GM18502 (cell line): ENCODE measurements around the gene OR52I2.

Source experiments
- ATAC-seq: cut with Tn5 transposase; IDR thresholded peaks from one replicate; pipeline ENCODE4 v1.9.1; 2021; ENCODE audit warnings: mild to moderate bottlenecking; ENCODE audit not compliant: unreplicated experiment, poor library complexity

OR52I2 gene

GRCh38 chr11:4607096-4607495 is 25.6 kb downstream of the OR52I2 start:
- no peak for ATAC-seq

GRCh38 chr11:4607781-4608666 is 26.5 kb downstream of the OR52I2 start, which contains the start of gene TRIM68:
TRIM68 (minus strand) TSS chr11:4608231; CDS start chr11:4605504, 2,727 bp downstream.
- ATAC-seq, result peak; percentile 100

- no peak for ATAC-seq
These were observed 28.9 kb downstream of the OR52I2 start for GRCh38 chr11:4610258-4610935.

- no peak for ATAC-seq
These were observed 30.4 kb downstream of the OR52I2 start for GRCh38 chr11:4611986-4612385.

- ATAC-seq, result no peak
These were observed 34.4 kb downstream of the OR52I2 start for GRCh38 chr11:4615856-4616444.

GRCh38 chr11:4619514-4619913 is 38.0 kb downstream of the OR52I2 start:
- no peak for ATAC-seq

GRCh38 chr11:4626207-4627099 is 44.9 kb downstream of the OR52I2 start:
- ATAC-seq, result peak; percentile 67

- no peak for ATAC-seq
These were observed 54.6 kb downstream of the OR52I2 start for GRCh38 chr11:4636136-4636535.

- ATAC-seq, result peak; percentile 98
These were observed 55.6 kb downstream of the OR52I2 start, which contains the start of gene OR51D1 for GRCh38 chr11:4636962-4637661. OR51D1 (plus strand) TSS chr11:4637477; CDS start chr11:4639791, 2,314 bp downstream.

GRCh38 chr11:4637662-4638047 is 56.1 kb downstream of the OR52I2 start:
- no peak for ATAC-seq

- ATAC-seq, result no peak
These were observed 58.4 kb downstream of the OR52I2 start for GRCh38 chr11:4639931-4640330.

- no peak for ATAC-seq
These were observed 60.0 kb downstream of the OR52I2 start for GRCh38 chr11:4641501-4641900.

GRCh38 chr11:4642043-4642442 is 60.5 kb downstream of the OR52I2 start:
- ATAC-seq, result no peak
